Testis (tissue), 2 donors: Measurements from ENCODE around the gene SLC51A.

Source experiments
- POLR2A ChIP-seq: fragments of 450-650 bp; IDR thresholded peaks from one replicate; pipeline ENCODE4 v1.6.1; 2017; ENCODE audit warnings: antibody characterized with exemption, mild to moderate bottlenecking, moderate library complexity
- TF ChIP-seq, protein P1 (sequence below), 3 experiments: fragments of 450-650 bp in 2 of 3; fragments of 200-600 bp in 1 of 3; sonication (generic) in 1 of 3; IDR thresholded peaks; one replicate each; pipeline ENCODE4 v1.5.1; 2016 to 2019; ENCODE audit warnings: antibody characterized with exemption in 3 of 3, mild to moderate bottlenecking in 2 of 3, moderate library complexity in 1 of 3

DNA sequence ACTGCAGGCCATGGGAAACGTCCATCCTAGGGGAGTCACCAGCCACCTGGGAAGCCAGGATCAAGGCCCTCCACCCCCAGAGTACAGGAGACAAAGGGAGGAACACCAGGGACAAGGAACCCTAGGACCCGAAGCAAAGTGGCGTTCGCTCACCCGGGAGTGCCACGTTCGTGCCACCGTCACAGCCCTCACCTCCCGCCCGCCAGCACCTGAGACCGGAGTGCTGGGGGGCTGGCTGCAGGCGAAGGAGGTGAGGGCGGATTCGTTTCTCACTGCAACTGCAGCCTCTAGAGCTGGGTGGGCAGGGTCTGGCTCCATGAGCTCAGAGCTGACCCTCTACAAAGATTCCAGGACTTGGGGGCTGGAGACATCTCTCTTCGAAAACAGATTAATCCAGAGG lies 31.5 kb upstream of the SLC51A start:
- TF ChIP-seq, protein P1, sequence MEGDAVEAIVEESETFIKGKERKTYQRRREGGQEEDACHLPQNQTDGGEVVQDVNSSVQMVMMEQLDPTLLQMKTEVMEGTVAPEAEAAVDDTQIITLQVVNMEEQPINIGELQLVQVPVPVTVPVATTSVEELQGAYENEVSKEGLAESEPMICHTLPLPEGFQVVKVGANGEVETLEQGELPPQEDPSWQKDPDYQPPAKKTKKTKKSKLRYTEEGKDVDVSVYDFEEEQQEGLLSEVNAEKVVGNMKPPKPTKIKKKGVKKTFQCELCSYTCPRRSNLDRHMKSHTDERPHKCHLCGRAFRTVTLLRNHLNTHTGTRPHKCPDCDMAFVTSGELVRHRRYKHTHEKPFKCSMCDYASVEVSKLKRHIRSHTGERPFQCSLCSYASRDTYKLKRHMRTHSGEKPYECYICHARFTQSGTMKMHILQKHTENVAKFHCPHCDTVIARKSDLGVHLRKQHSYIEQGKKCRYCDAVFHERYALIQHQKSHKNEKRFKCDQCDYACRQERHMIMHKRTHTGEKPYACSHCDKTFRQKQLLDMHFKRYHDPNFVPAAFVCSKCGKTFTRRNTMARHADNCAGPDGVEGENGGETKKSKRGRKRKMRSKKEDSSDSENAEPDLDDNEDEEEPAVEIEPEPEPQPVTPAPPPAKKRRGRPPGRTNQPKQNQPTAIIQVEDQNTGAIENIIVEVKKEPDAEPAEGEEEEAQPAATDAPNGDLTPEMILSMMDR (IDR thresholded peaks at IDR 0.05): no peak
- no peak for TF ChIP-seq POLR2A
